H1 (cell line): ENCODE results near the gene ABHD2. TPM values are rescaled to one million over a fixed set of nuclear protein-coding genes. Genes with fewer than 3 reads are reported as not detected.

Experiments
- CTCF ChIA-PET: fragments of 300-600 bp; sonication (Branson Sonifier 250); formaldehyde crosslinking; loops from one replicate; lab custom pipeline; 2021; ENCODE audit not compliant: partially characterized antibody; lab: Charles Lee
- POLR2A ChIA-PET: fragments of 300-600 bp; sonication (Branson Sonifier 250); formaldehyde crosslinking; loops from one replicate; lab custom pipeline; 2021; ENCODE audit warnings: inconsistent platforms; ENCODE audit not compliant: partially characterized antibody; lab: Charles Lee
- DNase-seq, 2 experiments: peaks; one replicate each; pipeline versions ENCODE4 v3.0.0 to v3.0.0-alpha.2; 2010 to 2022; ENCODE audit warnings: low spot score in 2 of 2, low read depth in 1 of 2, mixed read lengths in 1 of 2
- FAIRE-seq: peaks from 2 replicates; lab custom pipeline; 2011; peaks lifted over from hg19 to GRCh38; lab: Jason Lieb, UNC
- H2AFZ ChIP-seq: 2 replicates; pipeline ENCODE4 v1.8.1; 2012; ENCODE audit warnings: low read length, inconsistent platforms
- H2AK5ac ChIP-seq: 2 replicates; pipeline ENCODE4 v1.6.1; 2013; ENCODE audit warnings: low read depth, low read length
- H2BK120ac ChIP-seq: replicated peaks from 2 replicates; pipeline ENCODE3; 2013; ENCODE audit warnings: low read depth, low read length, inconsistent platforms
- H2BK12ac ChIP-seq: 2 replicates; pipeline ENCODE4 v1.6.1; 2013; ENCODE audit warnings: low read depth, low read length
- H2BK15ac ChIP-seq: 2 replicates; pipeline ENCODE4 v1.6.1; 2013; ENCODE audit warnings: low read length
- H2BK20ac ChIP-seq: 2 replicates; pipeline ENCODE4 v1.6.1; 2013; ENCODE audit warnings: low read length
- H2BK5ac ChIP-seq: 2 replicates; pipeline ENCODE4 v1.6.1; 2013; ENCODE audit warnings: low read depth, low read length
- H3K14ac ChIP-seq: 2 replicates; pipeline ENCODE4 v1.6.1; 2013; ENCODE audit warnings: inconsistent platforms; ENCODE audit not compliant: insufficient read length
- H3K18ac ChIP-seq: 2 replicates; pipeline ENCODE4 v1.6.1; 2013; ENCODE audit warnings: low read length; ENCODE audit errors: extremely low read depth
- H3K23ac ChIP-seq: 2 replicates; pipeline ENCODE4 v1.6.1; 2013; ENCODE audit warnings: inconsistent platforms; ENCODE audit not compliant: insufficient read length
- H3K23me2 ChIP-seq: 2 replicates; pipeline ENCODE4 v1.6.1; 2013; ENCODE audit warnings: low read depth, low read length
- H3K27ac ChIP-seq: 2 replicates; pipeline ENCODE4 v1.6.1; 2011; ENCODE audit warnings: low read depth, low read length, inconsistent platforms
- H3K27me3 ChIP-seq, 4 experiments: replicated peaks in 1 of 4; 1 replicate in 1 of 4; 2 replicates in 3 of 4; pipeline versions ENCODE4 v1.6.1 to v1.8.1; 2011 to 2013; ENCODE audit warnings: low read length in 3 of 4, mild to moderate bottlenecking in 3 of 4, inconsistent platforms in 2 of 4, mixed read lengths in 2 of 4, moderate library complexity in 1 of 4; ENCODE audit not compliant: control insufficient read depth in 3 of 4, insufficient read depth in 3 of 4; ENCODE audit errors: extremely low read depth in 1 of 4
- H3K36me3 ChIP-seq, 4 experiments: 2 replicates each; pipeline versions ENCODE4 v1.6.1 to v1.8.1; 2011 to 2013; ENCODE audit warnings: mild to moderate bottlenecking in 4 of 4, low read length in 3 of 4, moderate library complexity in 2 of 4, control low read depth in 1 of 4, inconsistent platforms in 1 of 4; ENCODE audit not compliant: insufficient read depth in 4 of 4, control insufficient read depth in 2 of 4
- H3K4ac ChIP-seq: replicated peaks from 2 replicates; pipeline ENCODE3; 2013; ENCODE audit warnings: low read length, low read depth, mixed read lengths, inconsistent platforms; ENCODE audit not compliant: insufficient read length
- H3K4me1 ChIP-seq, 4 experiments: replicated peaks in 1 of 4; 1 replicate in 1 of 4; 2 replicates in 3 of 4; pipeline versions ENCODE4 v1.6.1 to v1.8.1; 2011 to 2013; ENCODE audit warnings: low read length in 3 of 4, inconsistent platforms in 2 of 4, mixed read lengths in 1 of 4; ENCODE audit not compliant: insufficient read depth in 4 of 4, control insufficient read depth in 3 of 4
- H3K4me2 ChIP-seq, 2 experiments: 2 replicates each; pipeline versions ENCODE4 v1.6.1 to v1.8.1; 2011 to 2013; ENCODE audit warnings: low read depth in 2 of 2, low read length in 2 of 2, control low read depth in 1 of 2, inconsistent platforms in 1 of 2, mild to moderate bottlenecking in 1 of 2; ENCODE audit not compliant: insufficient read depth in 1 of 2
- H3K4me3 ChIP-seq, 4 experiments: fragments of 200-600, 300-600 bp in 1 of 4; sonication (generic), shearing (Covaris generic), sonication (Bioruptor Twin) in 1 of 4; 2 replicates each; pipeline versions ENCODE4 v1.5.1 to v1.8.1; 2011 to 2016; ENCODE audit warnings: low read length in 4 of 4, low read depth in 3 of 4, control low read depth in 2 of 4, inconsistent platforms in 2 of 4, mild to moderate bottlenecking in 2 of 4, mixed read lengths in 1 of 4, moderate library complexity in 1 of 4; ENCODE audit not compliant: insufficient read depth in 2 of 4; ENCODE audit errors: extremely low read depth in 1 of 4
- H3K56ac ChIP-seq: replicated peaks from 2 replicates; pipeline ENCODE3; 2013; ENCODE audit warnings: low read depth, mild to moderate bottlenecking, mixed read lengths, low read length, inconsistent platforms; ENCODE audit not compliant: insufficient read length
- H3K79me1 ChIP-seq: 2 replicates; pipeline ENCODE4 v1.6.1; 2013; ENCODE audit warnings: low read depth, low read length, control low read depth
- H3K79me2 ChIP-seq, 2 experiments: 2 replicates each; pipeline versions ENCODE4 v1.6.1 to v1.8.1; 2012 to 2013; ENCODE audit warnings: low read length in 2 of 2, mild to moderate bottlenecking in 2 of 2, inconsistent platforms in 1 of 2; ENCODE audit not compliant: insufficient read depth in 2 of 2, control insufficient read depth in 1 of 2
- H3K9ac ChIP-seq, 4 experiments: replicated peaks in 1 of 4; 1 replicate in 1 of 4; 2 replicates in 3 of 4; pipeline versions ENCODE4 v1.6.1 to v1.8.1; 2011 to 2013; ENCODE audit warnings: low read depth in 3 of 4, low read length in 3 of 4, control low read depth in 2 of 4, mild to moderate bottlenecking in 2 of 4, moderate library complexity in 2 of 4, inconsistent platforms in 1 of 4; ENCODE audit errors: extremely low read depth in 1 of 4
- H3K9me3 ChIP-seq, 2 experiments: 2 replicates each; pipeline versions ENCODE4 v1.6.1 to v1.8.1; 2012 to 2013; ENCODE audit warnings: mild to moderate bottlenecking in 2 of 2, moderate library complexity in 2 of 2, control low read depth in 1 of 2, inconsistent platforms in 1 of 2, low read depth in 1 of 2, low read length in 1 of 2, mixed read lengths in 1 of 2; ENCODE audit not compliant: insufficient read depth in 2 of 2
- H4K20me1 ChIP-seq, 2 experiments: replicated peaks in 1 of 2; 2 replicates each; pipeline versions ENCODE3 to v1.8.1; 2011 to 2013; ENCODE audit warnings: inconsistent platforms in 2 of 2, low read length in 2 of 2, mild to moderate bottlenecking in 1 of 2; ENCODE audit not compliant: insufficient read depth in 2 of 2, control insufficient read depth in 1 of 2
- H4K5ac ChIP-seq: 2 replicates; pipeline ENCODE4 v1.6.1; 2013; ENCODE audit warnings: low read length, low read depth, mixed read lengths, inconsistent platforms; ENCODE audit not compliant: insufficient read length
- H4K8ac ChIP-seq: 2 replicates; pipeline ENCODE4 v1.8.0; 2013; ENCODE audit warnings: mild to moderate bottlenecking, moderate library complexity, low read length, inconsistent platforms; ENCODE audit not compliant: insufficient read depth; ENCODE audit errors: extremely low read depth
- H4K91ac ChIP-seq: replicated peaks from 2 replicates; pipeline ENCODE3; 2013; ENCODE audit warnings: low read length, mixed read lengths, inconsistent platforms; ENCODE audit not compliant: insufficient read length
- CBX8 ChIP-seq: fragments of 300-800, 300-1000 bp; sonication (generic); IDR thresholded peaks from 2 replicates; pipeline ENCODE4 v1.7.1; 2016; ENCODE audit warnings: low read depth, low read length, borderline replicate concordance
- MAFK ChIP-seq: IDR thresholded peaks from 2 replicates; pipeline ENCODE4 v1.6.1; 2012; ENCODE audit warnings: low read depth, mild to moderate bottlenecking, improper control_type of control experiment, low read length
- NRF1 ChIP-seq: IDR thresholded peaks from 2 replicates; pipeline ENCODE4 v1.6.1; 2011; ENCODE audit warnings: mild to moderate bottlenecking, low read depth, low read length, improper control_type of control experiment
- POLR2A ChIP-seq, 2 experiments: IDR thresholded peaks; 1 replicate in 1 of 2; 2 replicates in 1 of 2; pipeline ENCODE4 v1.6.1; 2011; ENCODE audit warnings: low read depth in 2 of 2, low read length in 2 of 2, mild to moderate bottlenecking in 2 of 2; ENCODE audit errors: control extremely low read depth in 1 of 2
- SRF ChIP-seq: IDR thresholded peaks from 2 replicates; pipeline ENCODE4 v1.6.1; 2011; ENCODE audit warnings: mild to moderate bottlenecking, low read depth, low read length, moderate library complexity
- WGBS, 2 experiments: shearing (Covaris generic) in 1 of 2; methylation state at CpG; one replicate each; pipeline versions ENCODE4 v1.1.6 to v1.1.7; 2013 to 2015; ENCODE audit warnings: low lambda C conversion rate in 2 of 2, mixed read lengths in 2 of 2, inconsistent platforms in 1 of 2, low coverage in 1 of 2, missing lambda C conversion rate in 1 of 2; ENCODE audit not compliant: insufficient replicate concordance in 2 of 2, insufficient coverage in 1 of 2, insufficient read length in 1 of 2; ENCODE audit errors: extremely low coverage in 1 of 2, missing lambda C conversion rate in 1 of 2; 5-methylcytosine and 5-hydroxymethylcytosine counted together
- polyA plus RNA-seq, 7 experiments: library from polyadenylated mRNA; depleted of rRNA in 3 of 7; stranded (reverse) in 5 of 7; unstranded in 2 of 7; fragments of >200 nt in 5 of 7; fragments of 200-250 nt in 2 of 7; gene quantifications; 1 replicate in 5 of 7; 2 replicates in 1 of 7; 4 replicates in 1 of 7; pipeline versions ENCODE4 v1.2.1 to v1.2.3, GENCODE V29; 2011 to 2013; ENCODE audit warnings: missing spikeins in 2 of 7, mixed read lengths in 2 of 7
- total RNA-seq: library from RNA; stranded (reverse); fragmentation: NEBNext Ultra II Directional; extraction: Animal tissue kit (Norgen Biotek cat#: 25700); gene quantifications from 2 replicates; pipeline ENCODE4 v1.2.1, GENCODE V29; 2021

Gene ABHD2
- total and polyA plus RNA-seq, 2 of the 8 experiments (the other 6 are each of a cell fraction or from before 2014, with no cell fraction given), result 9.1 to 23.7 TPM

GRCh38 chr15:89175617-89176191 is 87.4 kb downstream of the ABHD2 start:
- Histone ChIP-seq H2AFZ (no peak overlapping the region), H4K8ac (no peak overlapping the region), H3K9ac (no peak overlapping the region), H3K27ac (no peak overlapping the region), H2AK5ac (no peak overlapping the region), H2BK5ac (no peak overlapping the region), H2BK20ac (no peak overlapping the region), H2BK12ac (no peak overlapping the region), H3K4me3 (no peak overlapping the region), H3K9me3 (no peaks in the 10 kb centered on the region), H2BK120ac (no peak overlapping the region), H4K5ac (no peak overlapping the region), H3K18ac (no peak overlapping the region), H4K91ac (no peak overlapping the region), H3K4me1 (no peaks in the 10 kb centered on the region), H3K56ac (no peak overlapping the region), H3K23ac (no peak overlapping the region), H4K20me1 (no peaks in the 10 kb centered on the region), H3K79me1 (no peaks in the 10 kb centered on the region), H3K23me2 (no peaks in the 10 kb centered on the region; the same call in 1 of the 2 replicates), H3K27me3 (no peaks in the 10 kb centered on the region), H3K36me3 (peaks cover 0 to 3% (median 0%) of the 10 kb centered on the region in 4 experiments; a peak in 1 of 8 replicates), H3K79me2 (no peaks in the 10 kb centered on the region), H3K4ac (no peak overlapping the region), H3K14ac (no peak overlapping the region), H2BK15ac (no peak overlapping the region), H3K4me2 (no peak overlapping the region)
- ChIA-PET CTCF (interaction anchor here (0.7 to 10.5 kb wide), 20 partner anchors 9 to 436 kb away, joined by 3 to 198 read pairs (median 4); partner anchors contain the start of gene ABHD2), POLR2A (interaction anchor here (1.1 kb wide), 1 partner anchor 23 kb away, joined by 4 read pairs; no protein-coding TSS in a partner anchor)
- TF ChIP-seq POLR2A (IDR thresholded peaks at IDR 0.05; ENCODE audit: control extremely low read depth in 1 of 2, low read depth in 2 of 2, low read length in 2 of 2) (no peak), SRF (no peak), CBX8 (no peak), NRF1 (no peak), MAFK (no peak)
- FAIRE-seq (no peak), DNase-seq (no peak)
- 87% methylated on average over 13 of the region's 13 CpGs; no CpG with 5 or more reads in 1 of the 2 experiments for WGBS, 2 experiments
